Measurements from ENCODE around the gene ZNF462. TPM values are rescaled to one million over a fixed set of nuclear protein-coding genes. Genes with fewer than 3 reads are reported as not detected.

The ZNF462 gene
- total RNA-seq, 4 donors from 2014 or later, result 18.6 to 37.1 (median 27.3) TPM

DNA sequence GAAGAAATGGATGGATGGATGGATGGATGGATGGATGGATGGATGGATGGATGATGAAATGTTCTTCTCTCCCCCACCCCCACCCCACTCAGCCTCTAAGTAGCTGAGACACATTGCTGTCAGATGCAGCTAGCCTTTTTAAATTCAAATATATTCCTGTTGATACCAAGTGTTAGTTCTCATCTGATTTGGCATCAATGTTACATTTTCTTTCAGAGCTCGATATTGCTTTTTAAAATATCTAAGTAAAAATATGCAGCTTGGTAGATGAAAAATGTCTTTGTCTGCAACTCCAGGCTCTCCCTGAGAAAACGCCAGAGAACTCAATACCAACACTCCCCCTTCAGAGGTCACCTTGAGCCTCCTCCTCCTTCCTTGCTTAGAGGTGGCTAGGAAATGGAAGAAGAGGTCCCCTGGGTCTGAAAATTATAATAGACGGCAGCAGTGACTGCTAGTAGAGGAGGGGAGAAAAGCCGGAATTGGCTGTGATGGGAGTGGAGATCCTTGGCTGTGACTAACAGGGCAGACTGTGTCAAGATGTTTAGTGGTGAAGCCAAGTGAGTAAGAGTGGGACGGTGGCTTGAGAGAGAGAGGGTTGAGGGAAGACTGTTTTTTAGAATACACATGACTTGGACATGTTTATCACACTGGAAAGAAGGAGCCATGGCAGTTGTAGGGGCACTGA, 156.0 kb downstream of the ZNF462 start:
- H3K27ac ChIP-seq, result no peak overlapping the region

DNA sequence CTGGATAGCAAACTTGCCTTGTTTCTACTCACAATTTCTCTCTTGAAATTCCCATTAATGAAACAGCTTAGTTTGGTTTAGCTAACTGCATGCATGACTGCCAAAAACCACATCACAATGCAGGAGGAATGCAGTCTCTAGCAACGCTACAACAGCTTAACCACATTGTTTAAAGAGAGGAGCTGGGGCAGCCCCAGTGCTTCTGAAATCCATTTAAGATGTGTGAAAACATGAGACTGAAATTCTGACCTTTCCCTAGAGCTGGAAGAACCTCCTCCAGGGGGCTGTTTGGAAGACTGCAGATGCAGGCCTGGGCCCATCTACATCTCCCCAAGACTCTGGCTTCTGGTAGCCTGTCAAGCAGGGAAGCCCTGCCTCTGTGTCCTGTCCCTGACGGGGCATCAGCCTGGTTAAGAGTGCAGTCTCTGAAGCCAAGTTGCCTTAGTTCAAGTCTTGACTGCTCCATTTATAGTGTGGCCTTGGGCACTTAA, 157.1 kb downstream of the ZNF462 start:
- H3K27me3 ChIP-seq, result no peaks in the 10 kb centered on the region
- H3K9me3 ChIP-seq, result peaks cover 0 to 10% (median 1%) of the 10 kb centered on the region in 4 donors
- 27 to 51% methylated on average over 2 of the region's 2 CpGs for WGBS, 2 donors
- H3K36me3 ChIP-seq, result no peaks in the 10 kb centered on the region
- TF ChIP-seq, protein P1, sequence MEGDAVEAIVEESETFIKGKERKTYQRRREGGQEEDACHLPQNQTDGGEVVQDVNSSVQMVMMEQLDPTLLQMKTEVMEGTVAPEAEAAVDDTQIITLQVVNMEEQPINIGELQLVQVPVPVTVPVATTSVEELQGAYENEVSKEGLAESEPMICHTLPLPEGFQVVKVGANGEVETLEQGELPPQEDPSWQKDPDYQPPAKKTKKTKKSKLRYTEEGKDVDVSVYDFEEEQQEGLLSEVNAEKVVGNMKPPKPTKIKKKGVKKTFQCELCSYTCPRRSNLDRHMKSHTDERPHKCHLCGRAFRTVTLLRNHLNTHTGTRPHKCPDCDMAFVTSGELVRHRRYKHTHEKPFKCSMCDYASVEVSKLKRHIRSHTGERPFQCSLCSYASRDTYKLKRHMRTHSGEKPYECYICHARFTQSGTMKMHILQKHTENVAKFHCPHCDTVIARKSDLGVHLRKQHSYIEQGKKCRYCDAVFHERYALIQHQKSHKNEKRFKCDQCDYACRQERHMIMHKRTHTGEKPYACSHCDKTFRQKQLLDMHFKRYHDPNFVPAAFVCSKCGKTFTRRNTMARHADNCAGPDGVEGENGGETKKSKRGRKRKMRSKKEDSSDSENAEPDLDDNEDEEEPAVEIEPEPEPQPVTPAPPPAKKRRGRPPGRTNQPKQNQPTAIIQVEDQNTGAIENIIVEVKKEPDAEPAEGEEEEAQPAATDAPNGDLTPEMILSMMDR (IDR thresholded peaks at IDR 0.05), result no peak
- TF ChIP-seq POLR2A (IDR thresholded peaks at IDR 0.05), result no peak
- TF ChIP-seq EP300 (IDR thresholded peaks at IDR 0.05), result no peak
- H3K4me3 ChIP-seq, result no peak overlapping the region
- peak in 1 of 2 donors; percentile 42 for DNase-seq (ENCODE audit: low spot score in 2 of 2)
- H3K27ac ChIP-seq, result no peak overlapping the region
- H3K4me1 ChIP-seq, result peaks cover 0 to 11% (median 0%) of the 10 kb centered on the region in 4 donors

More for the DNA sequence above, 156.0 kb downstream of the ZNF462 start:
- TF ChIP-seq POLR2A (IDR thresholded peaks at IDR 0.05), result no peak
- no peak for TF ChIP-seq EP300 (IDR thresholded peaks at IDR 0.05)
- TF ChIP-seq, protein P1 (IDR thresholded peaks at IDR 0.05), result no peak
- H3K36me3 ChIP-seq, result no peaks in the 10 kb centered on the region
- H3K4me1 ChIP-seq, result peaks cover 0 to 11% (median 0%) of the 10 kb centered on the region in 4 donors
- H3K4me3 ChIP-seq, result no peak overlapping the region
- H3K9me3 ChIP-seq, result peaks cover 0 to 10% (median 1%) of the 10 kb centered on the region in 4 donors
- H3K27me3 ChIP-seq, result no peaks in the 10 kb centered on the region
- 47 to 49% methylated on average over 5 of the region's 5 CpGs for WGBS, 2 donors
- no peak for DNase-seq (ENCODE audit: low spot score in 2 of 2)

DNA sequence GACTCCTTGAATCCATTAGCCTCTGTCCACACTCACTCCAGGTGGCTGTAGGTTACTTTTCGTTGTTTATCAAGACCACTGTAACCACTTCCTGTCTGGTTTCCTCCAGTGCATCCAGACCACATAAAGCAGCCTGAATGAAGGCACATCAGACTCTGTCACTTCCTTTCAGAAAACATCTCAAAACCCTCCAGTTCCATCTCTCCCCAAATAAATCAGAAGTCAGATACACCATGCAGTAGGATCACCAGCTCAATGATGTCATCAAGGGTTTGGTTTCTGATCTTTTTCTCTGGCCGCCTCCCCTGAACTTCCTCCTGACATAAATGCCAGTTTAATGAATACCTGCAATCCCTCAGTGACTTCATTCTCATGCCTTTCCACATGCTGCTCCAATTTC, 161.2 kb downstream of the ZNF462 start:
- TF ChIP-seq POLR2A (IDR thresholded peaks at IDR 0.05) (no peak), EP300 (IDR thresholded peaks at IDR 0.05) (no peak)
- TF ChIP-seq, protein P1 (IDR thresholded peaks at IDR 0.05), result no peak
- H3K27ac ChIP-seq, result no peak overlapping the region
- DNase-seq (ENCODE audit: low spot score in 2 of 2), result no peak
- H3K4me3 ChIP-seq, result no peak overlapping the region
- no peaks in the 10 kb centered on the region for H3K9me3 ChIP-seq
- H3K4me1 ChIP-seq, result peaks cover 0 to 11% (median 0%) of the 10 kb centered on the region in 4 donors
- WGBS, 2 donors, result 60 to 67% methylated on average over 2 of the region's 2 CpGs
- no peaks in the 10 kb centered on the region for H3K27me3 ChIP-seq
- no peaks in the 10 kb centered on the region for H3K36me3 ChIP-seq

DNA sequence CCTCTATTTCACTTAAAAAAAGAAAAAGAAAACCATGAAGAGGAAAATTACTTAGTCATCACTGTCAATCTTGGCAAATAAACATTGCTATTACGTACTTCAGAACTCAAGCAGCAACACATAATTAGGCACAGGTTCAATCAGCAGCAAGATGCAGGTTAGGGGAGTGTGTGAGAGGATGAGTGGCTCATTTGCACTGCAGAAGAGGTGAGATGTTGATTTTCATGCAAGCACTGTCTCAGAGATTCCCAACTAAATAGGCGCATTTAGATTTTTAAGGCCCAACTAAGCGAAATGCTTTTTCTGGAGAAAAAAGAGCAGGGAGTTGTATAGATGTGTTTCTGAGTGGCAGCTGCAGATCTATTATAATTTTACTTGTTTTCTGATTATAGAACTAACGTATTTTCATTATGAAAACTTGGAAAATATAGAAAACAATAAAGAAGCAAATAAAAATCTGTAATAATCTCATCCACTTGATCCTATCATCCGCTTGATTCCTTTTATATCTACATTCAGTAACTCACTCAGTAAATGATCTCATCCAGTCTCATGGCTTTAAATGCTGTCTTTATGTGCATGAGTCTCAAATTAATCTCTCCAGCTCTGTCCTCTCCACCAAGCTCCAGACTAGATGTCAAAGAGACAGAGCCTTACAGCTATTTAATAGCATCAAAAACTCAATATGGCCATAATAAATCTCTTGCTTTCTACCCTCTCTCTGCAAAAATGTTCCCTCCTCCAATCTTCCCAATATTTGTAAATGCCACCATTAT, 162.5 kb downstream of the ZNF462 start:
- no peak for DNase-seq (ENCODE audit: low spot score in 2 of 2)
- H3K36me3 ChIP-seq, result no peaks in the 10 kb centered on the region
- TF ChIP-seq POLR2A (IDR thresholded peaks at IDR 0.05), result no peak
- TF ChIP-seq EP300 (IDR thresholded peaks at IDR 0.05), result no peak
- TF ChIP-seq, protein P1 (IDR thresholded peaks at IDR 0.05), result no peak
- no peak overlapping the region for H3K4me3 ChIP-seq
- H3K9me3 ChIP-seq, result no peaks in the 10 kb centered on the region
- no peak overlapping the region for H3K27ac ChIP-seq
- H3K27me3 ChIP-seq, result no peaks in the 10 kb centered on the region
- H3K4me1 ChIP-seq, result no peaks in the 10 kb centered on the region
- 90 to 94% methylated on average over 5 of the region's 5 CpGs for WGBS, 2 donors

DNA sequence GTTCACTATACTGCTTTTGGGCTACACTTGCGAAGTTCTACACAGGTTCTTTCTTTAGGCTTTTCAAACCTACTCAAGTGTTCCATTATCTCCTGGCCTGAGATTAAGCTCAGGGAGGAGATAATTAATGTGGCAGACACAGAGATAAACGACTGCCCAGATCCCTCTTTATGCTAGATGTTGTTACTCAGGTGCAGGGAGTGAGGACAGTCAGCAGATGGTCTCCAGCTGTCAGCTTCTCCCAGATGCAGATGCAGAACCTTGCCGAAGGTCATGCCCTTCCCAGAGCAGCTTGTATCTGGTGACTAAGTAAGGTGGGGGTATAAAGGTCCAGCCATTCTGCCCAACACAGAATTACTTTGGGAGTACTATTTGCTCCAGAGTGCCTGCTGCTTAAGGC, 166.2 kb downstream of the ZNF462 start:
- 56 to 70% methylated on average over 3 of the region's 3 CpGs for WGBS, 2 donors
- Histone ChIP-seq H3K9me3 (no peaks in the 10 kb centered on the region), H3K27me3 (no peaks in the 10 kb centered on the region), H3K4me1 (no peaks in the 10 kb centered on the region), H3K27ac (no peak overlapping the region), H3K36me3 (no peaks in the 10 kb centered on the region), H3K4me3 (no peak overlapping the region)
- no peak for DNase-seq (ENCODE audit: low spot score in 2 of 2)
- TF ChIP-seq, protein P1 (IDR thresholded peaks at IDR 0.05), result no peak
- no peak for TF ChIP-seq EP300 (IDR thresholded peaks at IDR 0.05)

Measured in tibial nerve (tissue), 4 donors.